CD4-positive, alpha-beta memory T cell (primary cell): ENCODE measurements around the gene ETS1. TPM values are rescaled to one million over a fixed set of nuclear protein-coding genes. Genes with fewer than 3 reads are reported as not detected.

Source experiments
- CTCF ChIA-PET: fragments of 350-600 bp; sonication (Branson Sonifier 250); formaldehyde crosslinking; loops from one replicate; lab custom pipeline; 2021; ENCODE audit warnings: inconsistent platforms; ENCODE audit not compliant: partially characterized antibody; lab: Charles Lee
- POLR2A ChIA-PET: fragments of 350-600 bp; sonication (Branson Sonifier 250); formaldehyde crosslinking; loops from one replicate; lab custom pipeline; 2021; ENCODE audit not compliant: partially characterized antibody; lab: Charles Lee
- DNase-seq, 5 donors: peaks; one replicate each; pipeline versions ENCODE4 v3.0.0 to v3.0.0-alpha.2; 2020 to 2022; ENCODE audit warnings: mixed read lengths in 1 of 5
- H3K27ac ChIP-seq: one replicate; pipeline ENCODE4 v1.7.0; 2013; ENCODE audit warnings: low read depth, low read length
- H3K27me3 ChIP-seq: 2 replicates; pipeline ENCODE4 v1.7.0; 2013; ENCODE audit warnings: mild to moderate bottlenecking, low read length, moderate library complexity; ENCODE audit not compliant: insufficient read depth
- H3K36me3 ChIP-seq: 2 replicates; pipeline ENCODE4 v1.7.0; 2013; ENCODE audit warnings: mild to moderate bottlenecking, low read length, moderate library complexity; ENCODE audit not compliant: insufficient read depth
- H3K4me1 ChIP-seq: 2 replicates; pipeline ENCODE4 v1.7.0; 2013; ENCODE audit warnings: mild to moderate bottlenecking, low read length, moderate library complexity; ENCODE audit not compliant: insufficient read depth
- H3K4me3 ChIP-seq, 2 donors: one replicate each; pipeline ENCODE4 v1.7.0; 2013; ENCODE audit warnings: low read length in 2 of 2, mild to moderate bottlenecking in 1 of 2
- H3K9me3 ChIP-seq, 2 donors: one replicate each; pipeline ENCODE4 v1.7.0; 2013; ENCODE audit warnings: low read length in 2 of 2, control low read depth in 1 of 2; ENCODE audit not compliant: control insufficient read depth in 1 of 2
- H3K27ac Mint-ChIP-seq, 7 donors: one replicate each; pipeline ENCODE4 v1.8.0; 2020 to 2021; ENCODE audit warnings: mixed read lengths in 7 of 7, mild to moderate bottlenecking in 6 of 7, inconsistent platforms in 3 of 7, moderate library complexity in 3 of 7
- H3K27me3 Mint-ChIP-seq, 2 donors: one replicate each; pipeline ENCODE4 v1.8.0; 2020 to 2021; ENCODE audit warnings: mixed read lengths in 2 of 2
- H3K36me3 Mint-ChIP-seq, 2 donors: one replicate each; pipeline ENCODE4 v1.8.0; 2020 to 2021; ENCODE audit warnings: mixed read lengths in 2 of 2, inconsistent platforms in 1 of 2, mild to moderate bottlenecking in 1 of 2
- H3K4me1 Mint-ChIP-seq, 4 donors: one replicate each; pipeline ENCODE4 v1.8.0; 2020 to 2021; ENCODE audit warnings: mixed read lengths in 4 of 4, mild to moderate bottlenecking in 1 of 4
- H3K4me3 Mint-ChIP-seq, 8 donors: one replicate each; pipeline ENCODE4 v1.8.0; 2020 to 2021; ENCODE audit warnings: mixed read lengths in 8 of 8, mild to moderate bottlenecking in 7 of 8, moderate library complexity in 6 of 8, inconsistent platforms in 3 of 8
- H3K9me3 Mint-ChIP-seq, 8 donors: one replicate each; pipeline ENCODE4 v1.8.0; 2020 to 2021; ENCODE audit warnings: mixed read lengths in 8 of 8, mild to moderate bottlenecking in 5 of 8, inconsistent platforms in 3 of 8, moderate library complexity in 1 of 8
- intact Hi-C: fragments of 100-400 bp; cut with micrococcal nuclease; formaldehyde crosslinking; loops from one replicate; pipeline ENCODE4 v1.15.1; 2023
- polyA plus RNA-seq, 2 donors: library from polyadenylated mRNA; unstranded; fragments of 300-500 nt; fragmentation: Illumina TruSeq; gene quantifications; one replicate each; pipeline ENCODE4 v1.2.3, GENCODE V29; 2021
- total RNA-seq, 2 experiments: library from RNA; stranded (reverse); gene quantifications; one replicate each; pipeline ENCODE4 v1.2.3, GENCODE V29; 2021

ETS1 gene
- total and polyA plus RNA-seq, 4 experiments from 2014 or later, result 435 to 761 (median 593) TPM

DNA sequence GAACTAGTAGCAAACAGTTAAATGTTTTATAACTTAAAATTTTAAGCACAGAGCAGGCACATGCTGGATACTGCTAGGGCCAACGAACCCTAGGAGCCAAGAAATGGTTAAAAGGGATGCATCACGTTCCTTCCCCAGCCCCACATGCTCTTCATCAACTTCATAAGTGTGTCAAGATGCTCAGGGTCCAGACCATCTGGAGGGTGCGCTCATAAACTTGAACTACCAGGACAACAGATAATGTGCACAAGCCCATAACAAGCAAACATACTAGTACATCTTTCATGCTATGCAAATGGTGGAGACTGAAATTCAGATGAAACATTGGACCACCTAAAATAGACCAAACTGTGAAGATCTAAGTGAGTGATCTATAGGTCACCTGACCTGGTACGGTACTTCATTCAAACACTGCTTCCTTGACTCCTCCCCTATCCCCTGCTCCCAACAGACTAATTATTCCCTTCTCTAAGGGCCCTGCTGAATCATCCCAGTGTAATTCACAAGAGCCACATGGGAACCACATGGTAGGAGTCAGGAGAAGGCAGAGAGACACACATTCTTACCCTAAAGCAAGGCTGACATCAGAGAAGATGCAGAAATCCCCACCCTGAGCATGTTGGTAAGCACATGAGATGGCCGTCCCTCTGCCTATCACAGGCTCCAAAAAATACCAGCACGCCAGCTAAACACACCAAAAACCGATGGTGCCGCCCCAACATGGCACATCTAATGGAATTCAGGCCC lies 83.9 kb downstream of the ETS1 start:
- Mint-ChIP-seq H3K27ac (peak overlapping the region; percentile 95 to 99 (median 98)), H3K9me3 (no peaks in the 10 kb centered on the region), H3K4me1 (peaks cover 82 to 100% (median 89%) of the 10 kb centered on the region in 4 donors), H3K36me3 (peaks cover 77 to 90% of the 10 kb centered on the region in 2 donors), H3K4me3 (peak overlapping the region; percentile 86 to 100 (median 94)), H3K27me3 (no peaks in the 10 kb centered on the region)
- POLR2A ChIA-PET, result interaction anchor here (0.7 to 34.5 kb wide), 16 partner anchors 15 to 365 kb away, joined by 3 to 1488 read pairs (median 11); no protein-coding TSS in a partner anchor
- Histone ChIP-seq H3K9me3 (no peaks in the 10 kb centered on the region), H3K4me3 (peak overlapping the region; percentile 12 to 34), H3K36me3 (peaks cover 30% of the 10 kb centered on the region), H3K27me3 (no peaks in the 10 kb centered on the region), H3K4me1 (peaks cover 99% of the 10 kb centered on the region), H3K27ac (peak overlapping the region; percentile 89)
- CTCF ChIA-PET, result interaction anchor here (0.9 to 6.6 kb wide), 19 partner anchors 9 to 214 kb away, joined by 3 to 50 read pairs (median 6); no protein-coding TSS in a partner anchor
- intact Hi-C loops, result loop anchor here (5.0 to 10.0 kb wide), 2 partner anchors 254 to 469 kb away; no protein-coding TSS in a partner anchor
- DNase-seq, result peak; percentile 52 to 88 (median 59)

DNA sequence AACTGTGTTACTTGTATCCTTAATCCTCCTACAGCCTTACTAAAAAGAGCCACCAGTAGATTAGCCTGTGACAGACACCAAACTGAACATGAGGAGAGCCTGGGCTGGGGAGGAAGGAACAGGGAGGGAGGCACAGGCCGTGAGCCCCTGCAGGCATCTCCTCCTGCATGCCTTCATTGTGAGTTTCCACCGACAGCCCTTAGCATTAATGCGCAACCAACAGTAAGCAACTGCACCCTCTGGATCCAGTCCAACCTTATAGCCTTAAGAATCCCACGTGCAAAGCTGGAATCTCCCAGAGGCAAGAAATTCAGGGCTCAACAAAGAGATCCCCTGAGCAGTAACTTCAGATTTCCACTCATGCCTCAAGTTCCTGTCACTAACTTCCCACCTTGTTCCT lies 84.6 kb downstream of the ETS1 start:
- Histone ChIP-seq H3K4me3 (peak overlapping the region; percentile 12 to 34), H3K27ac (peak overlapping the region; percentile 89), H3K36me3 (peaks cover 31% of the 10 kb centered on the region), H3K9me3 (no peaks in the 10 kb centered on the region), H3K4me1 (peaks cover 99% of the 10 kb centered on the region), H3K27me3 (no peaks in the 10 kb centered on the region)
- H3K27ac Mint-ChIP-seq, result peak overlapping the region; percentile 95 to 99 (median 98)
- DNase-seq, result no peak
- no peaks in the 10 kb centered on the region for H3K9me3 Mint-ChIP-seq
- H3K4me1 Mint-ChIP-seq, result peaks cover 84 to 100% (median 91%) of the 10 kb centered on the region in 4 donors
- CTCF ChIA-PET, result interaction anchor here (1.2 to 6.6 kb wide), 9 partner anchors 7 to 211 kb away, joined by 3 to 50 read pairs (median 11); no protein-coding TSS in a partner anchor
- peak overlapping the region; percentile 86 to 100 (median 94) for H3K4me3 Mint-ChIP-seq
- no peaks in the 10 kb centered on the region for H3K27me3 Mint-ChIP-seq
- POLR2A ChIA-PET, result interaction anchor here (0.7 to 34.5 kb wide), 12 partner anchors 15 to 226 kb away, joined by 3 to 1488 read pairs (median 252); no protein-coding TSS in a partner anchor
- intact Hi-C loops, result loop anchor here (5.0 to 10.0 kb wide), 2 partner anchors 255 to 468 kb away; no protein-coding TSS in a partner anchor
- peaks cover 80 to 89% of the 10 kb centered on the region in 2 donors for H3K36me3 Mint-ChIP-seq

DNA sequence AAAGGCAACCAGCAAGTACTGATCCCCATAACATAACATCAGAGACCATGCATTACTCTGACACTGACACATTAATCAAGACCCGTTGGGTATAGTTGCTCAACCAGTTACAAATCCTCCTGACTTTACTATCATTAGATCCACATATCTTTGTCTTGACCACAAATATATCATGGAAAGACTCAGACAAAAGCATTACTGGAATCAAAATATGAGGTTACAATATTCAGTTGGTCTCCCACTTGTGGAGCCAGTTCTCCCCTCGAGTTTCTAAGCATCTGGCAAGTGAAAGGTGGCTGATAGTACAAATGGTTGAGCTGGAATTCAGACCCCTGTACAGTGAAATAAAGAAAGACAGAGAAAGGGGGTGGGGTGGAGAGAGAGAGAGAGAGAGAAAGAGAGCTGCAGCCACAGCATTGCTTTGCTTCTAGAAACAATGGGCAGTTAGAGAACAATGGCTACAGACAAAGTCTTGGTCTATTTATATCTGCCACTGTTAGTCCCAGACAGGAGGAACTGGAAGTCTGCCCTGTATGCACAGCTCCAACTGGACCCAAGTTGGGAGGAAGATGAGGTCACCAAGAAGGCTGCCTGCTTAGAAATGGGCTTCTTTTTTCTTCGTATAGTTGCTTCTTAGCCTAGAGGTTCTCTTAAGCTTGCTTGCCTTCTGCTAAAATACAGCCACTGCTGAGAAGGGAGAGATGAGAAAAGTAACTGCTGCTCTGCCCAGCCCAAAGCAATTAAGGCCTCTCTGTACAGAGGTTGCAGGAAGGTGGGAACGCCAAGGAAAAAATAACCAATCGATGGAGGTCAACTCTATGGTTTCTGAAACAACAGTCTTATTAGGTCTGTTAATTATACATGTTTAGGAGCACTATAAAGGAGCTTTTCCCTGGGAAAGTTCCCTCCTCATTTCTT lies 85.5 kb downstream of the ETS1 start:
- peak overlapping the region; percentile 86 to 100 (median 94) for H3K4me3 Mint-ChIP-seq
- H3K9me3 ChIP-seq, result no peaks in the 10 kb centered on the region
- ChIA-PET CTCF (interaction anchor here (0.8 to 6.6 kb wide), 14 partner anchors 8 to 213 kb away, joined by 3 to 50 read pairs (median 4); no protein-coding TSS in a partner anchor), POLR2A (interaction anchor here (1.2 to 34.5 kb wide), 12 partner anchors 15 to 232 kb away, joined by 3 to 1488 read pairs (median 252); no protein-coding TSS in a partner anchor)
- no peaks in the 10 kb centered on the region for H3K27me3 ChIP-seq
- peak overlapping the region; percentile 95 to 99 (median 98) for H3K27ac Mint-ChIP-seq
- DNase-seq, result no peak
- H3K4me1 ChIP-seq, result peaks cover 99% of the 10 kb centered on the region
- peak overlapping the region; percentile 89 for H3K27ac ChIP-seq
- no peaks in the 10 kb centered on the region for H3K27me3 Mint-ChIP-seq
- intact Hi-C loops, result loop anchor here (2.0 to 10.0 kb wide), 3 partner anchors 19 to 467 kb away; no protein-coding TSS in a partner anchor
- H3K4me1 Mint-ChIP-seq, result peaks cover 87 to 100% (median 93%) of the 10 kb centered on the region in 4 donors
- peaks cover 82 to 89% of the 10 kb centered on the region in 2 donors for H3K36me3 Mint-ChIP-seq
- H3K36me3 ChIP-seq, result peaks cover 33% of the 10 kb centered on the region
- H3K4me3 ChIP-seq, result peak overlapping the region; percentile 33 to 51
- no peaks in the 10 kb centered on the region for H3K9me3 Mint-ChIP-seq

DNA sequence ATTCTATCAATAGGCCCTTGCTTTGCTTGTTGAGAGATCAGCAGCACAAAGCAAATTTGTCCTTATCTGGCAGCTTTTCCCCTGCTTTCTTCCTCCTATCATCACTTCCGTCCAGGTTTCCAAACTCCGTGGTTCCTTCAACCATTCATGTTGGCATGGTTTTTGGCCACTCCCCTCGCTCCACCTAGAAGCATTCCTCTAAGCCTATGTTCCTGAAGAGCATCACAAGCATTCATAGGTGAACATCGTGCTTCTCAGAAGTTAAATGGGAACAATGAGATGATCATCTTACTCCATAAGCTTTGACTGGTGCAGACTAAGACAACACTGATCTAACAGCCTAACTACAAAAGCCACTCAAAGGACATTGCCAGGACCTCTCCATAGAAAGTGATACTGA lies 86.3 kb downstream of the ETS1 start:
- Mint-ChIP-seq H3K4me3 (peak overlapping the region; percentile 86 to 100 (median 94)), H3K9me3 (no peaks in the 10 kb centered on the region), H3K27ac (peak overlapping the region; percentile 95 to 99 (median 98)), H3K36me3 (peaks cover 79 to 90% of the 10 kb centered on the region in 2 donors), H3K4me1 (peaks cover 88 to 100% (median 93%) of the 10 kb centered on the region in 4 donors), H3K27me3 (no peaks in the 10 kb centered on the region)
- CTCF ChIA-PET, result interaction anchor here (0.6 to 6.6 kb wide), 17 partner anchors 9 to 212 kb away, joined by 3 to 50 read pairs (median 4); no protein-coding TSS in a partner anchor
- Histone ChIP-seq H3K27ac (peak overlapping the region; percentile 89), H3K36me3 (peaks cover 26% of the 10 kb centered on the region), H3K9me3 (no peaks in the 10 kb centered on the region), H3K4me1 (peaks cover 99% of the 10 kb centered on the region), H3K4me3 (peak overlapping the region; percentile 7 to 51), H3K27me3 (no peaks in the 10 kb centered on the region)
- no peak for DNase-seq
- intact Hi-C loops, result loop anchor here (2.0 to 10.0 kb wide), 3 partner anchors 18 to 466 kb away; no protein-coding TSS in a partner anchor
- POLR2A ChIA-PET, result interaction anchor here (1.2 to 34.5 kb wide), 10 partner anchors 14 to 233 kb away, joined by 3 to 1488 read pairs (median 689); no protein-coding TSS in a partner anchor

DNA sequence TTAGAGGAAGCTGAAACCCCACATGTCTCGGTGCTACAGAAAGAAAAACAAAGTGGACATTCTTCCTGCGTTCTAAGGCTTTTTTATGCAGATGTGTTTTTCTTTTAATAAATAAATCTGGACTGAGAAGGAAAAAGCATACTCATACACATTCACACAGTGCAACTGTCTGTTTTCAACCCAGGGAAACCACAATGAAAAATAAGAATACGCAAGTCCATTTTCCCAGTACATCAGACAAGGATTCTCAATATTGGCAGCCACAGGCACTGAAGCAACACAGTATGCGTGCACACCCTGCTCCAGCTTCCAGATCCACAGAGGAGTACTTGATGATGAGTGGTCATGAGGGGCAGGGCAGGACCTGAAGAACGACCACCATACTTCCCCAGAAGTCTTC lies 86.9 kb downstream of the ETS1 start:
- Histone ChIP-seq H3K36me3 (peaks cover 26% of the 10 kb centered on the region), H3K4me3 (peak overlapping the region in 1 of 2 donors; percentile 51), H3K27ac (peak overlapping the region; percentile 89), H3K9me3 (no peaks in the 10 kb centered on the region), H3K4me1 (peaks cover 99% of the 10 kb centered on the region), H3K27me3 (no peaks in the 10 kb centered on the region)
- POLR2A ChIA-PET, result interaction anchor here (1.2 to 34.5 kb wide), 9 partner anchors 14 to 206 kb away, joined by 3 to 1488 read pairs (median 888); no protein-coding TSS in a partner anchor
- no peak for DNase-seq
- peak overlapping the region; percentile 95 to 99 (median 98) for H3K27ac Mint-ChIP-seq
- H3K36me3 Mint-ChIP-seq, result peaks cover 79 to 90% of the 10 kb centered on the region in 2 donors
- no peaks in the 10 kb centered on the region for H3K9me3 Mint-ChIP-seq
- peak overlapping the region; percentile 86 to 100 (median 94) for H3K4me3 Mint-ChIP-seq
- no peaks in the 10 kb centered on the region for H3K27me3 Mint-ChIP-seq
- intact Hi-C loops, result loop anchor here (2.0 to 10.0 kb wide), 3 partner anchors 18 to 466 kb away; no protein-coding TSS in a partner anchor
- peaks cover 88 to 100% (median 94%) of the 10 kb centered on the region in 4 donors for H3K4me1 Mint-ChIP-seq
- CTCF ChIA-PET, result interaction anchor here (0.6 to 6.6 kb wide), 16 partner anchors 9 to 211 kb away, joined by 3 to 50 read pairs (median 4); no protein-coding TSS in a partner anchor
